ENCODE data around the gene MOB1B.

The MOB1B gene

DNA sequence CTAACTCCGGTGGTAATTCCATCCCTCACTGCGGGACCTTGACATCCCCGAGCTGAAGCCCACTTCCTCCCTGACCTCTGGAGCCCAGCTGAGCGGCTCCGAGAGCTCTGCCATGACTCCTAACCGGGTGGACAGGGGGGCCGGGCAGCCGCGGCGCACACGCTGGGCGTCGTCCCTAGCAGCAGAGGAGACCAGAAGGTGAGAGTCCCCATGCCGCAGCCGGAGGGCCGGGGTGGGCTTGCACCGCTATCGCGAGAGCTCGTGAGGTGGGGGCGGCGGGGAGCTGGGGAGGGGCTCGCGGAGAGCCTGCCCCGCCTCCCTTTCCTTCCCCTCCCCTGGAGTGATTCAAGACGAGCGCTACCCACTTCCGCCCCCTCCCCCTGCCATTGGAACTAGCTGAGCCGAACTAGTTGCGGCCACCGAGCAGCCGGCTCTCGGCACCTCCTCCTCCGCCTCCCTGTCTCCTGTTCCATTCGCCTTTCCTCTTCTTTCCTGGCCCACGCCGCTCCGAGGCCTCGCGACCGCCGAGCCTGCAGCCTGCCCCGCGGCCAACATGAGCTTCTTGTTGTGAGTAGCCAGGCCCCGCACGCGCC, at the start of gene MOB1B:
MOB1B (plus strand) TSS at position 386 of the 593 bp plus-strand sequence; CDS start at position 554, 168 bp downstream.
- TF ChIP-seq, protein P1, sequence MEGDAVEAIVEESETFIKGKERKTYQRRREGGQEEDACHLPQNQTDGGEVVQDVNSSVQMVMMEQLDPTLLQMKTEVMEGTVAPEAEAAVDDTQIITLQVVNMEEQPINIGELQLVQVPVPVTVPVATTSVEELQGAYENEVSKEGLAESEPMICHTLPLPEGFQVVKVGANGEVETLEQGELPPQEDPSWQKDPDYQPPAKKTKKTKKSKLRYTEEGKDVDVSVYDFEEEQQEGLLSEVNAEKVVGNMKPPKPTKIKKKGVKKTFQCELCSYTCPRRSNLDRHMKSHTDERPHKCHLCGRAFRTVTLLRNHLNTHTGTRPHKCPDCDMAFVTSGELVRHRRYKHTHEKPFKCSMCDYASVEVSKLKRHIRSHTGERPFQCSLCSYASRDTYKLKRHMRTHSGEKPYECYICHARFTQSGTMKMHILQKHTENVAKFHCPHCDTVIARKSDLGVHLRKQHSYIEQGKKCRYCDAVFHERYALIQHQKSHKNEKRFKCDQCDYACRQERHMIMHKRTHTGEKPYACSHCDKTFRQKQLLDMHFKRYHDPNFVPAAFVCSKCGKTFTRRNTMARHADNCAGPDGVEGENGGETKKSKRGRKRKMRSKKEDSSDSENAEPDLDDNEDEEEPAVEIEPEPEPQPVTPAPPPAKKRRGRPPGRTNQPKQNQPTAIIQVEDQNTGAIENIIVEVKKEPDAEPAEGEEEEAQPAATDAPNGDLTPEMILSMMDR (IDR thresholded peaks at IDR 0.05; ENCODE audit: insufficient read depth, low read length, missing control alignments) = peak; percentile 47
- POLR2A ChIA-PET = interaction anchor here (0.7 to 1.2 kb wide), 7 partner anchors 12 to 197 kb away, joined by 3 to 8 read pairs (median 3); partner anchors contain the start of genes DCK and GRSF1
- H3K4me3 ChIP-seq (ENCODE audit: low read depth, low read length) = peak within 1 kb of the TSS; percentile 86
- CTCF ChIA-PET = interaction anchor here (0.8 to 2.4 kb wide), 7 partner anchors 16 to 329 kb away, joined by 3 to 14 read pairs (median 3); no protein-coding TSS in a partner anchor
- peak; percentile 31 for DNase-seq (ENCODE audit: low read depth, low spot score)

DNA sequence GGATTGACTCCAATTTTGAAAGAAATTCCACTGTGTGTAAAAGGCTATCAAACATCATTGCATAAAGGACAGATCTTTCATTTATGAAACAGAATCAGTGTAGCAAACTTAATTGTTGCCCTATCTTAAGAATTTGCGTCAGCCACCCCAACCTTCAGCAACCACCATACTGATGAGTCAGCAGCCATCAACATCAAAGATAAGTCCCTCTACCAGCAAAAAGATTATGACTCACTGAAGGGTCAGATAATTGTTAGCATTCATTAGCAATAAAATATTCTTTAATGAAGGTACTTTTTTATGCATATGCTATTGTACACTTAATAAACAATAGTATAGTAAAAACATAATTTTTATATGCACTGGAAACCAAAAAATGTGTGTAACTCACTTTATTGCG, 46.7 kb upstream of the MOB1B start:
- TF ChIP-seq, protein P1 (IDR thresholded peaks at IDR 0.05; ENCODE audit: insufficient read depth, low read length, missing control alignments) = no peak
- ChIA-PET CTCF (no interaction called here), POLR2A (no interaction called here)
- no peak overlapping the region for H3K4me3 ChIP-seq (ENCODE audit: low read depth, low read length)
- DNase-seq (ENCODE audit: low read depth, low spot score) = no peak

DNA sequence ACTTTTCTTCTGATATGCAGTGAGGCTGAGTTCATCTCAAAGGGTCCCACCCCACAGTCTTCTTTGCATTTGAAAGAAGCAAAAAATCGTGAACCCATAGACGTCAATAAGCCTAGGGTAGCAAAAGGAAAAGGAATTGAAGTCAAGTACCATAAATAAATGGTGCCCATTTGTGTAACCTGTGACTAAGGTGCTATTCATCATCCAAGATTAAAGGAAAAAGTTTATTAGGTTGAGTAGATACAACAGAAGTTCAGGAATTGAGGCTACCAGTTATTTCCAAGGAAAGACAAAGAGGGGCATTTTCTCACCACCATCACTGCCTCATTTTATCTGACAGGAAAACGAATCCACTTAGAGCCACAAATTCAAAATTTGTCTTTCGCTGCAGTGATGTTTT, 43.7 kb upstream of the MOB1B start:
- no peak for DNase-seq (ENCODE audit: low read depth, low spot score)
- no peak overlapping the region for H3K4me3 ChIP-seq (ENCODE audit: low read depth, low read length)
- ChIA-PET POLR2A (no interaction called here), CTCF (no interaction called here)
- TF ChIP-seq, protein P1 (IDR thresholded peaks at IDR 0.05; ENCODE audit: insufficient read depth, low read length, missing control alignments) = no peak

DNA sequence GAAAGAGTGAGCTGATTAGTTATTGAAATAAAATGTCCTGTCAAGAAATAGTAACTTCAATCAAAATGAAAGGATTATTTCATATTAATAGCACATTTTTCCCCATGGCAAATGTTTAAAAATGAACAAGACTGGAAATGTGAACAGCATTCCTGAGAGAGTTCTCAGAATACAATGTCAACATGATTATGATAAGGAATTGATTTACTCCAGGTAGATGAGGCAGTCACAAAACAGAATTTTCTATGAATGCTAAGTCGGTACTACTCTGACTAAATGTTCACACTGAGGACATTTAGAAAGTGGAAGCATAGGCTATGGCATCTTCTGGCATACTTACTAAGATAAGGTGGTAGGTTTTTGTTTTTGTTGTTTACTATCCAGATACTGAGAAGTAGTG, 43.1 kb upstream of the MOB1B start:
- ChIA-PET POLR2A (no interaction called here), CTCF (no interaction called here)
- no peak overlapping the region for H3K4me3 ChIP-seq (ENCODE audit: low read depth, low read length)
- no peak for DNase-seq (ENCODE audit: low read depth, low spot score)
- TF ChIP-seq, protein P1 (IDR thresholded peaks at IDR 0.05; ENCODE audit: insufficient read depth, low read length, missing control alignments) = no peak

DNA sequence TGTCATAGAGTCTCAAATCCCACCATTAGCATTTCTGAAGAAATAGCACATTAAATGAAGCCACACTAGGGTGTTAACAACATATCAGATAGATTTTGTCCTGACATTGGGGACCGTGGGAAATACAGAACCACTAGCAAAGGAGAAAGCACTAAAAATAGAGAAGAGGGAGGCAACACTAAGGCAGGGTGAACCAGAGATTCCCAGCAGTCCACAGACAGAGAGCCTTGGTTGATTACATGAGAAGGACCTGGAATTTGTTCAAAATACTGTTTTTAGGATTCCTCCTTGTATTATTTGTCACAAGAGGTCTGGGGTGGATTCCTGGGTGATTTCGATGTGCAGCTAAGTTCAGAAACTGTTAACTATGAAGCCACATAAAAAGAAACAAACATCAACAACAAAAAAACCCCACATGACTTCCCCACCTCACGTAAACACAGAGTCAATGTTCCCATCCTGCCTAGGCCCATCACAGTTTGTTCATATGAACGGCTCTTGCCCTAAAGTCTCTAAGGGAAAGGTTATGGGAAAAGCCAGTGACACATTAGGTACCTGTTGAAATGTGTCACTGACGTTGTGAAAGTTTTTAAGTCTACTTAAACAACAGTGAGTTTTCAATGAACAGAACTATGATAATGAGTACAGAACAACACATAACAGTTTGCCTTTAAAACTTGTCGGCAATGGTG, 38.9 kb upstream of the MOB1B start:
- DNase-seq (ENCODE audit: low read depth, low spot score) = no peak
- TF ChIP-seq, protein P1 (IDR thresholded peaks at IDR 0.05; ENCODE audit: insufficient read depth, low read length, missing control alignments) = no peak
- ChIA-PET POLR2A (no interaction called here), CTCF (no interaction called here)
- H3K4me3 ChIP-seq (ENCODE audit: low read depth, low read length) = no peak overlapping the region

DNA sequence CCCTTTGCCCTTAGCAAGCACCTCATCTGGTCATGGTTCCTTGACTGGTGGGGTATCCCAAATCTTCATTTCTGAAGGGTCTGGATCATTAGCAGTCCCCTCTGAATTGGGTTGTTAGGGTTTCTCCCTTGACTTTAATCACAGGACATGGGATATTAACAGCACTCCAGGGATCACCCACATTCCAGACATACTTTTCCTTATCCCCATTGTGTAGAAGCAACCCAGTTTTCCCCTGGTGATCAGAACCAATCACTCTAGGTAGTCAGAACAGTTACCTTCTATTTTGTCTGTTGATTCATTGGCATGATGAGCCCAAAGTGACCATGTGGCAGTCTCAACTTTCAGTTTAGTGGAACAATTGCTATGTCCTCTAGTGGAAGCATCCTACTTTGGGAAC, 33.4 kb upstream of the MOB1B start:
- no peak overlapping the region for H3K4me3 ChIP-seq (ENCODE audit: low read depth, low read length)
- DNase-seq (ENCODE audit: low read depth, low spot score) = no peak
- TF ChIP-seq, protein P1 (IDR thresholded peaks at IDR 0.05; ENCODE audit: insufficient read depth, low read length, missing control alignments) = no peak
- ChIA-PET POLR2A (no interaction called here), CTCF (no interaction called here)

All from AG04449 (cell line).